DOHH2 (cell line): ENCODE data around the gene SEMA6A.

Source experiments
- H3F3A ChIP-seq: fragments of 200-600 bp; sonication (generic), shearing (Covaris generic); 2 replicates; pipeline ENCODE4 v1.6.0; 2016; ENCODE audit warnings: antibody characterized with exemption, mild to moderate bottlenecking; ENCODE audit not compliant: control insufficient read depth, insufficient read depth
- H3K27ac ChIP-seq: fragments of 200-600 bp; sonication (generic); 2 replicates; pipeline ENCODE4 v1.5.1; 2014; ENCODE audit warnings: low read depth, mild to moderate bottlenecking, low read length, moderate library complexity
- H3K27me3 ChIP-seq: fragments of 200-600 bp; sonication (generic); 2 replicates; pipeline ENCODE4 v1.6.1; 2014; ENCODE audit warnings: mild to moderate bottlenecking, low read length, mixed read lengths; ENCODE audit not compliant: control insufficient read depth
- H3K36me3 ChIP-seq: fragments of 200-600 bp; sonication (generic); 2 replicates; pipeline ENCODE4 v1.6.1; 2014; ENCODE audit warnings: mild to moderate bottlenecking, low read length, moderate library complexity, mixed read lengths; ENCODE audit not compliant: control insufficient read depth
- H3K4me1 ChIP-seq: fragments of 200-600 bp; sonication (generic); 2 replicates; pipeline ENCODE4 v1.6.1; 2014; ENCODE audit warnings: mild to moderate bottlenecking, low read length, mixed read lengths; ENCODE audit not compliant: control insufficient read depth
- H3K4me2 ChIP-seq: fragments of 200-600 bp; sonication (generic); 2 replicates; pipeline ENCODE4 v1.6.0; 2014; ENCODE audit warnings: mild to moderate bottlenecking, low read length, moderate library complexity
- H3K4me3 ChIP-seq: fragments of 200-600 bp; sonication (generic); 2 replicates; pipeline ENCODE4 v1.5.1; 2014; ENCODE audit warnings: mild to moderate bottlenecking, low read length, mixed read lengths
- H3K79me2 ChIP-seq: fragments of 200-600 bp; sonication (generic); 2 replicates; pipeline ENCODE4 v1.6.1; 2014; ENCODE audit warnings: mild to moderate bottlenecking, low read length, mixed read lengths; ENCODE audit not compliant: control insufficient read depth
- H3K9me2 ChIP-seq: fragments of 200-600 bp; sonication (generic); replicated peaks from 2 replicates; pipeline ENCODE4 v1.6.1; 2014; ENCODE audit warnings: mild to moderate bottlenecking, low read length, mixed read lengths; ENCODE audit not compliant: control insufficient read depth
- H3K9me3 ChIP-seq: fragments of 200-600 bp; sonication (generic); 2 replicates; pipeline ENCODE4 v1.6.1; 2014; ENCODE audit warnings: antibody characterized with exemption, low read length, mixed read lengths; ENCODE audit not compliant: control insufficient read depth, insufficient read depth
- H4K20me1 ChIP-seq: fragments of 200-600 bp; sonication (generic); 2 replicates; pipeline ENCODE4 v1.6.0; 2014; ENCODE audit warnings: low read depth, mild to moderate bottlenecking, antibody characterized with exemption, low read length, moderate library complexity; ENCODE audit not compliant: control insufficient read depth, insufficient read depth
- EZH2phosphoT487 ChIP-seq: fragments of 200-600 bp; sonication (generic); IDR thresholded peaks from 2 replicates; pipeline ENCODE4 v1.6.1; 2017; ENCODE audit warnings: borderline replicate concordance, mild to moderate bottlenecking, antibody characterized with exemption, low read length, moderate library complexity, mixed read lengths
- TF ChIP-seq, protein P1 (sequence below): fragments of 200-600 bp; sonication (generic); IDR thresholded peaks from one replicate; pipeline ENCODE4 v1.5.1; 2014; ENCODE audit warnings: antibody characterized with exemption, mild to moderate bottlenecking, low read depth, low read length; ENCODE audit not compliant: poor library complexity, severe bottlenecking

The SEMA6A gene

DNA sequence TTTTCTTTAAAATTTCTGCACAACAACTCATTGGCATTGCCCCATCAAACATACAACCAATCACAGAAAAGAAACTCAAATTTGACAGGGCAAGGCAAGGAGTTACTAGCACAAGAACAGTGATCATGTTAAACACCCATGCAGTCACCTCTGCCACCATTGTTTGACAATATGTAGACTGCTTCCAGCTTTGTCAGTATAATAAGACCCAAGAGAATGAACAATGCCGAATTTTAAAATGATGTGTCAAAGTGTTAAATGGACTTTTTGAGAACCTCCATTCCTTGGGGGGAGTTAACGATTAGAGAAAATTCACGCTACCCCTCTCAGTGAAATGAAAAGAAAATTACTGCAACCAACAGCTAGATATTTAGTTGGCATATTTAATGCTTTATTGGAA, 109.2 kb downstream of the SEMA6A start:
- Histone ChIP-seq H3K79me2 (no peaks in the 10 kb centered on the region), H3K4me3 (no peak overlapping the region), H3K27me3 (no peaks in the 10 kb centered on the region), H3F3A (no peaks in the 10 kb centered on the region), H3K27ac (no peak overlapping the region), H3K9me3 (no peaks in the 10 kb centered on the region), H3K36me3 (no peaks in the 10 kb centered on the region), H3K4me2 (no peak overlapping the region), H4K20me1 (no peaks in the 10 kb centered on the region), H3K4me1 (no peaks in the 10 kb centered on the region), H3K9me2 (no peaks in the 10 kb centered on the region)
- TF ChIP-seq, protein P1, sequence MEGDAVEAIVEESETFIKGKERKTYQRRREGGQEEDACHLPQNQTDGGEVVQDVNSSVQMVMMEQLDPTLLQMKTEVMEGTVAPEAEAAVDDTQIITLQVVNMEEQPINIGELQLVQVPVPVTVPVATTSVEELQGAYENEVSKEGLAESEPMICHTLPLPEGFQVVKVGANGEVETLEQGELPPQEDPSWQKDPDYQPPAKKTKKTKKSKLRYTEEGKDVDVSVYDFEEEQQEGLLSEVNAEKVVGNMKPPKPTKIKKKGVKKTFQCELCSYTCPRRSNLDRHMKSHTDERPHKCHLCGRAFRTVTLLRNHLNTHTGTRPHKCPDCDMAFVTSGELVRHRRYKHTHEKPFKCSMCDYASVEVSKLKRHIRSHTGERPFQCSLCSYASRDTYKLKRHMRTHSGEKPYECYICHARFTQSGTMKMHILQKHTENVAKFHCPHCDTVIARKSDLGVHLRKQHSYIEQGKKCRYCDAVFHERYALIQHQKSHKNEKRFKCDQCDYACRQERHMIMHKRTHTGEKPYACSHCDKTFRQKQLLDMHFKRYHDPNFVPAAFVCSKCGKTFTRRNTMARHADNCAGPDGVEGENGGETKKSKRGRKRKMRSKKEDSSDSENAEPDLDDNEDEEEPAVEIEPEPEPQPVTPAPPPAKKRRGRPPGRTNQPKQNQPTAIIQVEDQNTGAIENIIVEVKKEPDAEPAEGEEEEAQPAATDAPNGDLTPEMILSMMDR: no peak

DNA sequence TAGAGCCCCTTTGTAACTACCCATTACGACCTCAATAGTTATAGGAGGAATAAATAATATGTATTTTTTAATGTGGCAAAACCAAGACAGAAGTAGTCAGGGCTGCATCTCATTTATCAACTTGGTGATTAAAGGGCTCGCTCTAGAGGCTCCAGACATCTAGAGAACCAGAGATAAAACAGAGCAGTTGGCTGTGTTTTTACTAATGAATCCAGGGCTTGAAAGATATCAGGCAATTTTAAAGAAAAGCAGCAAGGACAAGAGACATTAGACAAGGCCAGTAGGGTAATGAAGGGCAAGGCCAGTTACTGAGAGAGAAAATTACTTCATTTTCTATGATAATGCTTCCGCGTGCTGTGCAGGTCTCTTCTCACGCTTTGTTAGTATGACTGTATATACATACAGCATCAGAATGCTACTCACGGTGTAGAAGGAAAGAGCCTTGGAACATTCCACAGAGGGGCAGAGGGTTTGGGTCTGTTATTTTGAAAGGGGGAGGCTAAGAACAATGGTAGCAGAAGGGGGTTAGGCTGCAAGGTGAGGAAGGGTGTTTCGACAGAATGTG, 110.4 kb downstream of the SEMA6A start:
- H3K79me2 ChIP-seq: no peaks in the 10 kb centered on the region
- H3K36me3 ChIP-seq: no peaks in the 10 kb centered on the region
- no peaks in the 10 kb centered on the region for H3K9me2 ChIP-seq
- no peak overlapping the region for H3K4me3 ChIP-seq
- H3K9me3 ChIP-seq: no peaks in the 10 kb centered on the region
- no peak overlapping the region for H3K27ac ChIP-seq
- no peaks in the 10 kb centered on the region for H4K20me1 ChIP-seq
- no peaks in the 10 kb centered on the region for H3K27me3 ChIP-seq
- H3K4me1 ChIP-seq: no peaks in the 10 kb centered on the region
- no peak for TF ChIP-seq EZH2phosphoT487
- TF ChIP-seq, protein P1: no peak
- no peak overlapping the region for H3K4me2 ChIP-seq
- no peaks in the 10 kb centered on the region for H3F3A ChIP-seq

DNA sequence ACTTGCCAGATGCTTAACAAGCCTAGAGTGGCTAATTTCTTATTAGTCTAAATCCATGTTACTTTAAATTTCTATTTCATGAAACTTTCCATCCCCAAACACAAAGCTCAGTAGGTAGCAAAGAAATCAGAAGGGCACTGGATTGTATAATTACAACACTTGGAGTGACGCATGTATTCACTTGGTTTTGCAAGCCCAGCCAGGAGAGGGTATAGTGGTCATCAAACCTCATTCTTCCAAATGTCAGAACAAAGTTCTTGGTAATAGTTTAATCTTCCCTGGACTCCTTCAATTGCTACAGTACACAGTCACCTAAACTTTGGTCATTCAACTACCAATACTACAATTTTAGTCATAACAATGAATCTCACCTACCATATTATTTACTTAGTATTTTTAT, 112.1 kb downstream of the SEMA6A start:
- H3K4me2 ChIP-seq: no peak overlapping the region
- no peaks in the 10 kb centered on the region for H3K4me1 ChIP-seq
- TF ChIP-seq EZH2phosphoT487: no peak
- TF ChIP-seq, protein P1: no peak
- H4K20me1 ChIP-seq: no peaks in the 10 kb centered on the region
- no peaks in the 10 kb centered on the region for H3K36me3 ChIP-seq
- H3K9me3 ChIP-seq: no peaks in the 10 kb centered on the region
- no peak overlapping the region for H3K27ac ChIP-seq
- no peaks in the 10 kb centered on the region for H3K79me2 ChIP-seq
- H3F3A ChIP-seq: no peaks in the 10 kb centered on the region
- no peaks in the 10 kb centered on the region for H3K27me3 ChIP-seq
- no peak overlapping the region for H3K4me3 ChIP-seq
- H3K9me2 ChIP-seq: no peaks in the 10 kb centered on the region
